TTC549 (cell line): Measurements from ENCODE around the gene SLAMF1.
"Not testable (repeated sequence)": the region's sequence is repeated elsewhere in the genome, so short reads cannot be mapped to it uniquely, and the experiment has no call there.

Experiments used
- FAIRE-seq: peaks from 2 replicates; lab custom pipeline; 2012; peaks lifted over from hg19 to GRCh38; lab: Jason Lieb, UNC

SLAMF1 gene

DNA sequence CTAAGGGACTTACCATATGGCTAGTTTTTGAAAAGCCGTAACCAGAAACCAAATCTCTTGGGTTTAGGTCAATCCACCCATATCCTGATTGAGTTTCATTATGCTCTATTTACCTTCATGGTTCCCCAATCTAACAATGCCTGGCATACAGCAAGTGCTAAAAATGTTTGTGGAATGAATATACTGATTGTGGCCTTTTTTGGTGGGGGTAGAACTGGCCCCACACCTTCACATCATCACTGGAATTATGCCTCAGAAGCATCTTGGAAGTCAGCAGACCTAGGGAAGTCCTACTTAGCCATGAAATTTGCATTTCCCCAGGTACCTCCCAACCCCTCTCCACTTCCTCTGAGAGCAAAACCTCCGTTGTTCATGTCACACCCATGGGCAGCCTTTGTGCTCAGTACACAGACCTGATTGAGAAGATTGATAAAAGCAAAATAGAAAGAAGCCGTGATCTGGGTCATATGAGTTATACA, 17.8 kb upstream of the SLAMF1 start:
- FAIRE-seq = no peak

DNA sequence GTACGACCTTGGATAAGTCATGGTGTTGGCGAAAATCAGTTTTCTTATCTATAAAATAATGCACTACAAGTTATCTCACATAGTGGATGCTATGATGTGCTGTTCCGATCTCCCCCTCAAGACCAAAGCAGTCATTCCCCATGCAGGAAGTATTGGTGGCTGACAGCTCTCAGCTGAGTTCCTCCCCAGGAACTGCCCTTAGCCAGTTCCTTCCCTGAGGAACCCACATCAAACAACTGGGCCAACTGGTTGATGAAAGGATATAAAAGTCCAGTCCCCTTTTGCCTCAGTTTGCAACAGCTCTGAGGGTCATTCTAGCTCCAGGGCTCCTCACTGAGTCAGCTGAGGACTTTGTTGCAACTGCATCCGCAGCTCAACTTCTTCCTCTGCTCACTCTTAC, 16.1 kb upstream of the SLAMF1 start:
- FAIRE-seq = no peak

DNA sequence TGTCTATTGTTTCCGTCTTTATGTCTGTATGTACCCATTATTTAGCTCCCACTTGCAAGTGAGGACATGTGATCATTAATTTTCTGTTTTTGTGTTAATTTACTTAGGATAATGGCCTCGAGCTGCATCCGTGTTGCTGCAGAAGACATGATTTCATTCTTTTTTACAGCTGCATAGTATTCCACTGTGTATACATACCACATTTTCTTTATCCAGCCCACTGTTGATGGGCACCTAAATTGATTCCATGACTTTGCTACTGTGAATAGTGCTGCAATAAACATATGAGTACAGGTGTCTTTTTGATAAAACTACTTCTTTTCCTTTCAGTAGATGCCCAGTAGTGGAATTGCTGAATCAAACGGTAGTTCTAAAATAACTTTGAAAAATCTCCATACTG, 12.7 kb upstream of the SLAMF1 start:
- no peak for FAIRE-seq

DNA sequence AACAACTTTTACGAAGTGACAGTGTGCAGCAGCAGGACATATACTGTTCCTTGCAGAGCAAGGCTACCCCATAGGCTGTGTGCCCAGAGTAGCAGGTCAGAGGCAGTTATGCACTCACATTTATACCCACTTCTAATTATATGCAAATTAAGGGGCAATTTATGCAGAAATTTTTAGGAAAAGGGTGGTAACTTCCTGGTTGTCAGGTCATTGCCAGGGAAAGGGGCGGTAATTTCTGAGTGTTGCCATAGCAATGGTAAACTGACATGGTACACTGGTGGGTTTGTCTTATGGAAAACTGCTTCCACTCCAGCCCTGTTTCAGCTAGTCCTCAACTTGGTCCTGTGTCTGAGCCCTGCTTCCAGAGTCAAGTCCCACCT, 12.0 kb upstream of the SLAMF1 start:
- no peak for FAIRE-seq

DNA sequence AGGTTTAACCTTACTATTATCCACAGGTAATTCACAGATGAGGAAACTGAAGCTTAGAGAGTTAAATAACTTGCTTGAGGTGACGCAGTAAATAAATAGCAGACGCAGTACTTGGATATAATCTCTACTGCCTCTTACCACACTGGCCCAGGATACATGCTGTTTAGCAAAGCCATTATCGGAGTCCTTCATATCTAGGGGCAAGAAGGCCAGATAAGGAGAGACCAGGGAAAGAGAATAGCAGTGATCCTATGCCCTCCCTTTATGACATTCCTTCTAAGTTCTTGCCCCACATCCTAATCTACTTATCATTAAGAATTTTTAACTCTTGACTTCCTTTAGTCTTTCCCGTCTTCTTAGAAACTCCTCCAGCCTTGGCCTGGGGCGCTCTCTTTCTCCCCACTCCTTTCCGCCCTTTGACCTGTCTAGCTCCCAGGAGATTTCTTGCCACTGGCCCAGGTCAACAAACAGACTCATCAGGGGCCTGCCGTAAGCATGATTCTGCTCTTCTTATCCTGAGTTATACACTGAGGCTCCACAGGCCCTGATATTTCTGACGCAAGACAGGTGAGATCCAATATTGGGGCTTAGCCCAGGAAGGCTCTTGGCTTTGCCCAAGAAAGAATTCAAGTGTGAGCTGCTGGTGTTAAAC, 11.4 kb upstream of the SLAMF1 start:
- no peak for FAIRE-seq

GRCh38 chr1:160657250-160657781, 10.5 kb upstream of the SLAMF1 start:
- peak; percentile 46 for FAIRE-seq

- no peak for FAIRE-seq
These were observed 9.9 kb upstream of the SLAMF1 start for GRCh38 chr1:160656737-160657136.

GRCh38 chr1:160653620-160654016, 6.8 kb upstream of the SLAMF1 start:
- FAIRE-seq = no peak

DNA sequence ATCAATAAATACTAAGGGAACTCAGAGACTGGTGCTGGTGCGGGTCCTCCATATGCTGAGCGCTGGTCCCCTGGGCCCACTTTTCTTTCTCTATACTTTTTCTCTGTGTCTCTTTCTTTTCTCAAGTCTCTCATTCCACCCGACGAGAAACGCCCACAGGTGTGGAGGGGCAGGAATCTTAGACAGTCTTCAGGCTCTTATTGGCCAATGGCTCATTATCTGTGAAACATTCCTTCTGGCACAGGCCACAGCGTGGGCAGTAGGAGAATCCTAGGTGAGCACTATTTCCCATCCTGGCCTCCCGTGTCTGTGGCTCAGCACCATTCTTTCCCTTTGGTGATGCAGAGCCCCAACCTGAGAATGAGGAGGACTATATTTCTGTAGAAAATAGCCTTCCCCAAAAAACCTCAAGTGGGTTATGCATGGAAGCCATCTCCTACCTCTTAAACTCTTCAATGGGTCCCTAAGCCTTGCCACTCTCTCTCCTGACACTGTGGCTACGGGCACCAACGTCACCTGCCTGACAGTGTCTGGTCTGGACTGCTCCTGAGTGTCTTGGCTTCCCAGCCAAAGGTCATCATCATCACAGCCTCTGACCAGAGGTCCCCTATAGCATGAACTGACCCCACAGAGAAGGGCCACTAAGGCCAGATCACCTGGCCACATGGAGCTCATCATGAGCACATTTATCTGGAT, 6.2 kb upstream of the SLAMF1 start:
- no peak for FAIRE-seq

- not testable (repeated sequence) for FAIRE-seq
These were observed 5.3 kb upstream of the SLAMF1 start for GRCh38 chr1:160652065-160652641.

GRCh38 chr1:160651433-160652064, 4.7 kb upstream of the SLAMF1 start:
- FAIRE-seq = no peak

DNA sequence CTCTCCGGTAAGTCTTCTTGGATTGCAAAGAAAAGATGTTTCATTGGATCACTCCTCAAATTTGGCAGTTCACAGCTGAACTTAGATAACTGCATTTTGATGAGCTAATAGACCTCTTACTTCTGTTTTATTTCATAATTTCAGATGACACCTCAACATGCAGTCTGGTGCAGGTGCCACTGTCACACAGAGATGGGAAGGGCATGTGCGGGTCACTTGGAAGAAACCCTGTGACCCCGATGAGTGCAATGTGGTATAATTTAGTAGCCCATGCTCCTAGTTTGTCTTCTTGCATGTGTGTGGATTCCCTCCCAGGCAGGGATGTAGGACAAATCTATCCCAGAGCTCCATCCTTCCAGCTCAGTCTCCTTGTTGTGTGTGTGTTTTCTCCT, 481 bp upstream of the SLAMF1 start:
- FAIRE-seq = no peak

DNA sequence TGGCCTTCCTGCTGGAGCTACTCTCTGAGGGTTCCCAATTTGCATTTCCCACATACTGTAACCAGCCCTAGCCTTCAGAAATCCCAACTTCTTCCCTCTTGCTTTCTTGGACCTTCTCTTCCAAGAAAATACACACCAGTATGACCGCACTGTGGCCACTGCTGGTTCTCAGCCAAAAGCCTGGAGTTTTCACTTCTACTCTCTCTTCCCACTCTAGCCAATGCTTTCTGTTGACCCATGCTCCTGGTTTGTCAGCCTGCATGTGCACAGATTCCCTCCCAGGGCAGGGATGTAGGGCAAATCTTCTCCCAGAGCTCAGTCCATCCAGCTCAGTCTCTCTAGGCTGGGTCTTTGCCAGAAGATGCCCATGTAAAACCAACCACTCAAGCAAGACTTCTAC, 664 bp downstream of the SLAMF1 start:
- no peak for FAIRE-seq

- FAIRE-seq = no peak
These were observed 1.3 kb downstream of the SLAMF1 start for GRCh38 chr1:160645386-160646130.

- no peak for FAIRE-seq
These were observed 2.4 kb downstream of the SLAMF1 start for GRCh38 chr1:160644399-160644798.

GRCh38 chr1:160643138-160643537, 3.7 kb downstream of the SLAMF1 start:
- no peak for FAIRE-seq

DNA sequence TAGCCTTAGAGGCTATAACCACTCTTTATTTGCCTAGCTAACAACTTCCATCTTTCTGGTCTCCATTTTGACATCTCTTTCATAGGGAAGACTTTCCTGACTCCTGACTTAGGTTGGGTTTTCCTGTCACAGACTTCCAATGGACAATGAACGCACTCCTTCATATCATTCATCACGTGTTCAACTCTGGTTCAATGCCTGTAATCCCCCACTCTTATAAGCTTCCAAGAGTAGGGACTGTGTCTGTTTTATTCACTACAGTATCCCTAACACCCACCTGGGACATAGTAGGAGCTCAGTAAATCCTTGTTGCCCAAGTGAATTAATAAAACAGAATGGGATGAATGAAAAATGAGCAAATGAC, 4.6 kb downstream of the SLAMF1 start:
- no peak for FAIRE-seq

DNA sequence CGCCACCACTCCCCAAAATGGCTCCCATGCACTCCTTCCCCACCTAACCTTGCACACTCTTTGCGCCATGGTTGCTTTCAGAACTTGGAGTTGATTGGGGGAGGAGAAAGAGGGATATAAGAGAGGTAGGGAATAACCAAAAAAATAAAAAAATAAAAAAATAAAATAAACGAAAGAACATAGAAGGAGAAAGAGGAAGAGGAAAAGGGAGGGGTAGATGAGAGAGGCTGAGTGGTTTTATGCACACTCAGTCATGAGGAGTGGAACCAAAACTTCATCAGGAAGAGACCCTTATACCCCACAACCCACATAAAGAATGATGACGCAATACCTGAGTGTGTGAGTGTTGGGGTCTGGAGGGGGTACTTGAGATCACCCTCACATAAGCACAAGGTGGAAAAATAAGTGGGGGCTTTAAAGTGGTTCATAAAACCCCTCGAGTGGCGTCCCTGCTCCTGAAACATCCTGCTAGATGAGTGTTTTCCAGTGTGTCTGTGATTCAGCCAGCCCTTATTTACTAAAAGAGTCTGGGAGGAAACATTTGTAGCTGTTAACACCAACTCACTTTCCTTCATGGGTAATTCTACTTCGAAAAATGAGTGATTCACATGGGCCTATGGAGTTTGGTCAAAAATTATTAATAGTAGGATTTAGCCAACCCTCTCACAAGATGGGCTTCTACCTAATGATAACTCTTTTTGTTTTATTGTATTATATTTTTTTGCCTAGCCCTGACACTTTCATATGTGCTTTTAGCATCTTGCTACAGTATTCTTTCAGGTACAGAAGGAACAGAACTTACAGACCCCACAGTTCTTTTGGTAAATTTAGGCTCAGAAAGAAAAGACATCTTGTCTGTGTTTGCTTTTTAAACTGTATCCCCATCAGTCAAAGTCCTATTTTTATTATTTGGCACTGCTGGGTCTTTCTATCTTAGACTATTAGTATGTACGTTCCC, 5.2 kb downstream of the SLAMF1 start:
- no peak for FAIRE-seq

DNA sequence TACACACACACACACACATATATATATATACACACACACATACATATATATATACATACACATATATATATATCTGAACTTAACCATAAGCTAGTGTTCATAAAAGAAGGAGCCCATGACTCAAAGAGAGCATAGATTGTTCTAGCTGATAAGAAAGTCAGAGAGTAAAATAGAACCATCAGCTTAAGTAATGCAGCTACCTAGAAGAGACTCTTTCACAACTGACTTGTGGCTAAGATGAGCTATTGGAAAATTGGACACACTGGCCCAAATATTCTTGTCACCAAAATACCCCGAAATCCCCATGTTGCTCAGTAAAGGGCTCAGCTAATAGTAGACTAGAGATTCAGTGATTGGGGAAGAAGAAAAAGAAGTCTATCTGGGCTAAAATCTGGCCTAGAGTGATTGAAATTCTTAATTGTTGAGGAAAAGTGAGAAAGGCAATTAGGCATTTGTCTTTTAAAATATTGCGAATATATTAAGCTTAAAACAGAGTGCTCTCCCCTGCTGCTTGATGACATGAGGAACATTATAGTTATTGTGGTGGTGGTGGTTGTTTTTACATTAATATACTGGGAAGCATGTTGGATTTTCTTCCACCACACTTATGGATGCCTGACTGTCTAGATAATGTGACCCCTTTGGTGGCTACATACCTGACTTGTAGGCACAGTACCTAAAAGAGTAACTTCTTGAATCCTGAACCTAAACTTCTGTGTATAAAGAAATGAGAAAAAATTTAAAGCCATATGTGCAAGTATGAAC, 6.3 kb downstream of the SLAMF1 start:
- no peak for FAIRE-seq

DNA sequence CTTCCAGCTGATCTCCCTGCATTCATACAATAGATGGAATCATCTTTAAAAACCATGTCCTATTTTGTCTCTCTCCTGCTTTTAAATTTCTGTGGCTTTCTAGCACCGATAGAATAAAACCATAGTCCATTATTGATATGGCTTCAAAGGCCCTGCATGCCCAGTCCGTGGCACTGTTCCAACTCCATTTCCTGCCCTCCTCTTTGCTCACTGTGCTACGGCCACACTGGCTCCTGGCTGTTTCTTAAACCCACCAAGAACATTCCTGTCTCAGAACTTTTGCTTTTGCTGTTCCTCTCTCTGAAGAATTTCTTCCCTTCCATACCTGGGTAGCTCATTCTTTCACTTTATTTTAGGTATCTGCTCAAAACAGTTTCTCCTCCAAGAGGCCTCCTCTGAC, 7.2 kb downstream of the SLAMF1 start:
- FAIRE-seq = no peak
